Skeletal muscle cell (primary cell): ENCODE measurements around the gene UFSP1.
"Not testable (repeated sequence)": the region's sequence is repeated elsewhere in the genome, so short reads cannot be mapped to it uniquely, and the experiment has no call there.

Experiments
- DNase-seq: peaks from one replicate; pipeline ENCODE4 v3.0.0-alpha.2; 2010; ENCODE audit warnings: low read depth
- H3K4me3 ChIP-seq: 2 replicates; pipeline ENCODE4 v1.5.1; 2011; ENCODE audit warnings: low read depth, mild to moderate bottlenecking, control low read depth, low read length, moderate library complexity

The UFSP1 gene

GRCh38 chr7:100865372-100865911, 24.1 kb downstream of the UFSP1 start:
- DNase-seq: no peak
- H3K4me3 ChIP-seq: no peak overlapping the region

GRCh38 chr7:100864263-100864845, 25.2 kb downstream of the UFSP1 start:
- no peak for DNase-seq
- no peak overlapping the region for H3K4me3 ChIP-seq

GRCh38 chr7:100863406-100863950, 26.0 kb downstream of the UFSP1 start:
- DNase-seq: no peak
- no peak overlapping the region for H3K4me3 ChIP-seq

GRCh38 chr7:100861616-100861985, 27.9 kb downstream of the UFSP1 start:
- H3K4me3 ChIP-seq: no peak overlapping the region
- no peak for DNase-seq

- H3K4me3 ChIP-seq: no peak overlapping the region
- DNase-seq: no peak
These were observed 28.6 kb downstream of the UFSP1 start for GRCh38 chr7:100860702-100861615.

- no peak overlapping the region for H3K4me3 ChIP-seq
These were observed 29.7 kb downstream of the UFSP1 start for GRCh38 chr7:100859856-100860255.

GRCh38 chr7:100856871-100857282, 32.6 kb downstream of the UFSP1 start:
- DNase-seq: no peak
- no peak overlapping the region for H3K4me3 ChIP-seq

More at GRCh38 chr7:100859856-100860255, 29.7 kb downstream of the UFSP1 start:
- DNase-seq: no peak

GRCh38 chr7:100855515-100855914, 34.0 kb downstream of the UFSP1 start:
- no peak overlapping the region for H3K4me3 ChIP-seq
- DNase-seq: no peak

GRCh38 chr7:100854899-100855298, 34.6 kb downstream of the UFSP1 start:
- not testable (repeated sequence) for H3K4me3 ChIP-seq, DNase-seq

- DNase-seq: no peak
- no peak overlapping the region for H3K4me3 ChIP-seq
These were observed 35.2 kb downstream of the UFSP1 start for GRCh38 chr7:100854146-100854895.

GRCh38 chr7:100852048-100852872, 37.3 kb downstream of the UFSP1 start, which contains the start of gene SLC12A9:
SLC12A9 (plus strand) TSS chr7:100852713; CDS start chr7:100854198, 1,485 bp downstream.
- H3K4me3 ChIP-seq: peak within 1 kb of the TSS; percentile 72
- peak; percentile 69 for DNase-seq

GRCh38 chr7:100847360-100847759, 42.2 kb downstream of the UFSP1 start:
- no peak overlapping the region for H3K4me3 ChIP-seq
- DNase-seq: no peak

GRCh38 chr7:100840470-100841100, 48.9 kb downstream of the UFSP1 start:
- no peak for DNase-seq
- no peak overlapping the region for H3K4me3 ChIP-seq

- no peak overlapping the region for H3K4me3 ChIP-seq
- DNase-seq: no peak
These were observed 50.2 kb downstream of the UFSP1 start for GRCh38 chr7:100839361-100839760.
